ENCODE measurements around the gene CDH22. TPM values are rescaled to one million over a fixed set of nuclear protein-coding genes. Genes with fewer than 3 reads are reported as not detected.

The CDH22 gene
- total and polyA plus RNA-seq, 12 donors = 0.19 to 2.9 (median 0.97) TPM; not detected in 4

- Histone ChIP-seq H3K27ac (no peak overlapping the region), H3K4me1 (replicated peaks in 1 of 2) (peaks cover 7 to 15% of the 10 kb centered on the region in 2 donors), H3K9me3 (replicated peaks in 1 of 3) (no peaks in the 10 kb centered on the region), H3K4me3 (no peak overlapping the region), H3K27me3 (no peaks in the 10 kb centered on the region), H3K36me3 (replicated peaks in 1 of 2) (no peaks in the 10 kb centered on the region)
- DNase-seq = no peak
- 69 to 79% (median 72%) methylated on average over 3 of the region's 3 CpGs for WGBS, 4 donors
- TF ChIP-seq CTCF (IDR thresholded peaks at IDR 0.05) (no peak), POLR2A (IDR thresholded peaks at IDR 0.05) (no peak)
- intact Hi-C loops (cut with DNase I) = no loop called here
These were observed 96.0 kb downstream of the CDH22 start for GRCh38 chr20:46212252-46212651.

GRCh38 chr20:46211331-46211722 is 97.0 kb downstream of the CDH22 start:
- DNase-seq = no peak
- H3K27ac ChIP-seq = no peak overlapping the region
- H3K4me3 ChIP-seq = no peak overlapping the region
- H3K27me3 ChIP-seq = no peaks in the 10 kb centered on the region
- no peaks in the 10 kb centered on the region for H3K36me3 ChIP-seq (replicated peaks in 1 of 2)
- intact Hi-C loops (cut with DNase I) = no loop called here
- peaks cover 14 to 24% of the 10 kb centered on the region in 2 donors for H3K4me1 ChIP-seq (replicated peaks in 1 of 2)
- H3K9me3 ChIP-seq (replicated peaks in 1 of 3) = no peaks in the 10 kb centered on the region
- TF ChIP-seq CTCF (IDR thresholded peaks at IDR 0.05) (no peak), POLR2A (IDR thresholded peaks at IDR 0.05) (no peak)
- 67 to 90% (median 80%) methylated on average over 1 to 8 of the region's 8 CpGs for WGBS, 4 donors

- Histone ChIP-seq H3K9me3 (replicated peaks in 1 of 3) (no peaks in the 10 kb centered on the region), H3K4me1 (replicated peaks in 1 of 2) (peaks cover 14 to 23% of the 10 kb centered on the region in 2 donors), H3K27ac (no peak overlapping the region), H3K27me3 (no peaks in the 10 kb centered on the region), H3K36me3 (replicated peaks in 1 of 2) (no peaks in the 10 kb centered on the region), H3K4me3 (no peak overlapping the region)
- no peak for TF ChIP-seq POLR2A (IDR thresholded peaks at IDR 0.05)
- no peak for TF ChIP-seq CTCF (IDR thresholded peaks at IDR 0.05)
- no peak for DNase-seq
- intact Hi-C loops (cut with DNase I) = no loop called here
- WGBS, 4 donors = 73 to 77% (median 75%) methylated on average over 9 to 18 of the region's 18 CpGs
These were observed 97.5 kb downstream of the CDH22 start for GRCh38 chr20:46210672-46211330.

GRCh38 chr20:46209930-46210671 is 98.2 kb downstream of the CDH22 start:
- no peaks in the 10 kb centered on the region for H3K36me3 ChIP-seq (replicated peaks in 1 of 2)
- no peak for DNase-seq
- 29 to 52% (median 38%) methylated on average over 19 to 63 of the region's 63 CpGs for WGBS, 4 donors
- H3K4me1 ChIP-seq (replicated peaks in 1 of 2) = peaks cover 14 to 21% of the 10 kb centered on the region in 2 donors
- no peak overlapping the region for H3K4me3 ChIP-seq
- TF ChIP-seq CTCF (IDR thresholded peaks at IDR 0.05) = no peak
- TF ChIP-seq POLR2A (IDR thresholded peaks at IDR 0.05) = no peak
- no peak overlapping the region for H3K27ac ChIP-seq
- no peaks in the 10 kb centered on the region for H3K27me3 ChIP-seq
- no peaks in the 10 kb centered on the region for H3K9me3 ChIP-seq (replicated peaks in 1 of 3)
- intact Hi-C loops (cut with DNase I) = no loop called here

Data from adrenal gland (tissue), 12 donors.